C4-2B (cell line): ENCODE results near the gene TLE2.

Experiments
- H3K27ac ChIP-seq: fragments of 450-650 bp; 2 replicates; pipeline ENCODE4 v1.5.1; 2017
- CTCF ChIP-seq: fragments of 450-650 bp; conservative IDR thresholded peaks from 2 replicates; pipeline ENCODE4 v1.5.1; 2017; ENCODE audit warnings: mild to moderate bottlenecking
- ZFX ChIP-seq: fragments of 450-650 bp; IDR thresholded peaks from 2 replicates; pipeline ENCODE4 v1.6.1; 2017

The TLE2 gene

GRCh38 chr19:3067563-3067962 lies 38.5 kb upstream of the TLE2 start:
- H3K27ac ChIP-seq = no peak overlapping the region
- TF ChIP-seq CTCF (no peak), ZFX (no peak)

GRCh38 chr19:3066482-3067049 lies 37.5 kb upstream of the TLE2 start:
- TF ChIP-seq CTCF = no peak
- TF ChIP-seq ZFX = no peak
- no peak overlapping the region for H3K27ac ChIP-seq

- TF ChIP-seq ZFX = no peak
- no peak for TF ChIP-seq CTCF
- no peak overlapping the region for H3K27ac ChIP-seq
Observed at GRCh38 chr19:3065675-3066357, 36.7 kb upstream of the TLE2 start.

GRCh38 chr19:3064011-3064330 lies 34.9 kb upstream of the TLE2 start:
- TF ChIP-seq ZFX = no peak
- TF ChIP-seq CTCF = no peak
- no peak overlapping the region for H3K27ac ChIP-seq

- peak within 1 kb of the TSS; percentile 87 for H3K27ac ChIP-seq
Observed at GRCh38 chr19:3062165-3063105, 33.4 kb upstream of the TLE2 start, which contains the start of gene TLE5. Gene TLE5, minus strand, starts transcription at chr19:3062495. Its CDS starts 295 bp downstream, at chr19:3062200.

More at GRCh38 chr19:3062165-3063105, 33.4 kb upstream of the TLE2 start, which contains the start of gene TLE5:
- TF ChIP-seq ZFX = peak; percentile 67; the same call in 1 of the 2 replicates
- no peak for TF ChIP-seq CTCF
